Epithelial cell of proximal tubule (primary cell): ENCODE results near the gene ANXA11. TPM values are rescaled to one million over a fixed set of nuclear protein-coding genes. Genes with fewer than 3 reads are reported as not detected.
"Not testable (repeated sequence)": the region's sequence is repeated elsewhere in the genome, so short reads cannot be mapped to it uniquely, and the experiment has no call there.

Experiments
- DNase-seq: peaks from one replicate; pipeline ENCODE4 v3.0.0-alpha.2; 2011; ENCODE audit warnings: low read depth
- H3K4me3 ChIP-seq: 2 replicates; pipeline ENCODE4 v1.5.1; 2011; ENCODE audit warnings: low read depth, mild to moderate bottlenecking, low read length
- CTCF ChIP-seq: conservative IDR thresholded peaks from 2 replicates; pipeline ENCODE4 v1.5.1; 2012; ENCODE audit warnings: low read depth, mild to moderate bottlenecking, low read length
- total RNA-seq: library from RNA; depleted of rRNA; stranded (reverse); fragments of >200 nt; gene quantifications from 2 replicates; pipeline ENCODE4 v1.2.3, GENCODE V29; 2015

The ANXA11 gene
- total RNA-seq, 1 donor from 2014 or later: 153 TPM

DNA sequence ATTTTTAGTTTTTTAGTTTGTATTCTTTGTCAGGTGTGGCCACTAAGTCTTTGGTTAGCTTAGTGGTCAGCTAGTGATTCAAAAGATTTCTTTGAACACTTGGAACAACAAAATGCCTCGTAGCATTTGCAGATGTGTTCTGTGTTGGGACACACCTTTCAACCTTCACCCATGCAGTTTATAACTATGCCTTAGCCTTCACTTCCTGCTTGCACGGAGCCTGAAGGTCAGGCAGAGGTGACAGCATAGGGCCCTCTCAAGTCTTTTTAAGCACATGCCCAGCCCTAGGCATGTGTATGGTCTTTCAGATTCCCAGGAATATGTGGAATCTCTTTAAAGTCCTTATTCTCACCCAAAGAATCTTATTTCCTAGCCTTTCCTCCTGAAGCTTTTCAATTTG lies 55.2 kb downstream of the ANXA11 start:
- TF ChIP-seq CTCF: no peak
- no peak for DNase-seq
- no peak overlapping the region for H3K4me3 ChIP-seq

- no peak overlapping the region for H3K4me3 ChIP-seq
- no peak for TF ChIP-seq CTCF
- no peak for DNase-seq
Measured at GRCh38 chr10:80149123-80149522, 56.2 kb downstream of the ANXA11 start.

GRCh38 chr10:80148166-80148805 lies 57.1 kb downstream of the ANXA11 start:
- no peak for TF ChIP-seq CTCF
- no peak overlapping the region for H3K4me3 ChIP-seq
- DNase-seq: no peak

DNA sequence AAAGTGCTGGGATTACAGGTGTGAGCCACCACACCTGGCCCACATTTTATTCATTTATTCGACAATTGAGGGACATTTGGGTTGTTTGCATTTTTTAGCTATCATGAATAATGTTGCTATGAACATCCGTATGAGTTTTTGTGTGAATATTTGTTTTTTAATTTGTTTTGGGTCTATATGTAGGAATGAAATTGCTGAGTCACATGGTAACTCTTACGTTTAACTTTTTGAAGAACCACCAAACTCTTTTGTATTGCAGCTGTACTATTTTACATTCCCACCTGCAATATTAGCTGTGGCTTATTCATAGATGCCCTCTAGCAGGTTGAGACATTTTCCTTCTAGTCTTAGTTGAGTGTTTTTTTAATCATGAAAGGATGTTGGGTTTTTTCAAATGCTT lies 58.4 kb downstream of the ANXA11 start:
- TF ChIP-seq CTCF: no peak
- H3K4me3 ChIP-seq: no peak overlapping the region
- DNase-seq: no peak

DNA sequence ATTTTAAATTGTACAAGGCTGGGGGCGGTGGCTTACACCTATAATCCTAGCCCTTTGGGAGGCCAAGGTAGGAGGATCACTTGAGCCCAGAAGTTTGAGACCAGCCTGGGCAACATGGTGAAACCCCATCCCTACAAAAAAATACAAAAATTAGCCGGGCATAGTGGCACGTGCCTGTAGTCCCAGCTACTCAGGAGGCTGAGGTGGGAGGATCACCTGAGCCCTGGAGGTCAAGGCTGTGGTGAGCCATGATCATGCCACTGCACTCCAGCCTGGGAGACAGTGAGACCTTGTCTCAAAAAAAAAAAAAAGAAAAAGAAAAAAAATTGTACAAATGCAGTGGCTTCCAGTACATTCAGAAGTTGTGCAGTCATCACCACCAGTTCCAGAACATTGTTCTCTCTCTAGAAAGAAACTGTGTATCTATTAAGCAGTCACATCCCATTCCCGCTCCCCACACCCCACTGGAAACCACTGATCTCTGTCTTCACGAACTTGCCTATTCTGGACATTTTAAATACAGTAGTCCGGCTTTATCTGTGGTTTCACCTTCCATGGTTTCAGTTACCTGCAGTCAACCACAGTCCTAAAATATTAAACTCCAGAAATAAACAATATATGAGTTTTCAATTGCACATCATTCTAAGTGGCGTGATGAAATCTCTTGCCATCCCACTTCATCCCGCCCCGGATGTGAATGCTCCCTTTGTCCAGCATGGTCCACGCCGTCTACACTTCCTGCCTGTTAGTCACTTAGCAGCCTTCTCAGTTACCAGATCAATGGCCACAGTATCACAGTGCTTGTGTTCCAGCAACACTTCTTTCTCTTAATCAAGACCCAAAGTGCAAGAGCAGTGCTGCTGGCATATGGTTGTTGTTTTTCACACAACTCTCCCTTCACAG lies 59.7 kb downstream of the ANXA11 start:
- not testable (repeated sequence) for DNase-seq

GRCh38 chr10:80144696-80145131 lies 60.6 kb downstream of the ANXA11 start:
- no peak for DNase-seq
- no peak for TF ChIP-seq CTCF
- no peak overlapping the region for H3K4me3 ChIP-seq

More for the DNA sequence above, 59.7 kb downstream of the ANXA11 start:
- not testable (repeated sequence) for H3K4me3 ChIP-seq

GRCh38 chr10:80144067-80144695 lies 61.2 kb downstream of the ANXA11 start:
- peak overlapping the region; percentile 26 for H3K4me3 ChIP-seq
- no peak for DNase-seq

More at GRCh38 chr10:80144067-80144695, 61.2 kb downstream of the ANXA11 start:
- no peak for TF ChIP-seq CTCF
